HepG2 (cell line): Measurements from ENCODE around the gene RHOT1.
"Not testable (repeated sequence)": the region's sequence is repeated elsewhere in the genome, so short reads cannot be mapped to it uniquely, and the experiment has no call there.

Experiments used
- CTCF ChIP-seq: sonication (generic); formaldehyde crosslinking; IDR thresholded peaks from 2 replicates; pipeline ENCODE4 v1.5.0; 2020; ENCODE audit warnings: mild to moderate bottlenecking, missing genetic modification reagents, moderate library complexity
- ZC3H13 ChIP-seq: sonication (generic); formaldehyde crosslinking; IDR thresholded peaks from 2 replicates; pipeline ENCODE4 v1.8.1; 2023; ENCODE audit warnings: mild to moderate bottlenecking, missing genetic modification reagents, moderate library complexity

- not testable (repeated sequence) for TF ChIP-seq ZC3H13 (CRISPR knock-in tag); CTCF
Measured at GRCh38 chr17:32118088-32118487, 24.2 kb upstream of the RHOT1 start.
